HCT116 (cell line): ENCODE measurements around the gene RPL10. TPM values are rescaled to one million over a fixed set of nuclear protein-coding genes. Genes with fewer than 3 reads are reported as not detected.

ENCODE experiments used
- ATAC-seq: fragments of 200-7000 bp; cut with Tn5 transposase; 2 replicates; pipeline ENCODE4 v1.9.1; 2020; ENCODE audit warnings: mild to moderate bottlenecking, moderate library complexity
- BruUV-seq: library from RNA; stranded (reverse); fragments of 400-500 nt; replicated peaks from 2 replicates; lab custom pipeline; 2021; lab: Mats Ljungman, UMichigan
- CTCF ChIA-PET: fragments of 300-600 bp; sonication (Branson Sonifier 250); formaldehyde crosslinking; loops from one replicate; lab custom pipeline; 2021; ENCODE audit warnings: antibody characterized with exemption; lab: Charles Lee
- POLR2A ChIA-PET: fragments of 300-600, 350-600 bp; sonication (Branson Sonifier 250); formaldehyde crosslinking; loops from one replicate; lab custom pipeline; 2021; ENCODE audit warnings: antibody characterized with exemption; lab: Charles Lee
- RAD21 ChIA-PET, 2 experiments: fragments of 300-600 bp; sonication (Branson Sonifier 250); formaldehyde crosslinking; loops; one replicate each; lab custom pipeline; 2023; ENCODE audit warnings: low total read pairs in 2 of 2; ENCODE audit not compliant: uncharacterized antibody in 2 of 2, unreplicated experiment in 2 of 2, low non-redundant PET in 1 of 2; lab: Charles Lee
- DNase-seq: peaks from one replicate; pipeline ENCODE4 v3.0.0-alpha.2; 2010; ENCODE audit warnings: low read depth, low spot score
- H2AFZ ChIP-seq: fragments of 200-600 bp; shearing (Covaris generic), sonication (generic); 2 replicates; pipeline ENCODE4 v1.6.1; 2017; ENCODE audit warnings: low read depth, mixed run types, mixed read lengths, antibody characterized with exemption, low read length; ENCODE audit not compliant: poor library complexity, severe bottlenecking
- H3K27ac ChIP-seq: 2 replicates; pipeline ENCODE4 v1.5.1; 2012; ENCODE audit warnings: low read depth, low read length
- H3K27me3 ChIP-seq: fragments of 200-600 bp; sonication (generic); 2 replicates; pipeline ENCODE4 v1.6.1; 2016; ENCODE audit warnings: mixed run types, low read length, mixed read lengths; ENCODE audit not compliant: insufficient read depth
- H3K36me3 ChIP-seq, 2 experiments: fragments of 200-500 bp in 1 of 2; fragments of 200-600 bp in 1 of 2; sonication (Bioruptor generic) in 1 of 2; sonication (generic) in 1 of 2; 2 replicates each; pipeline versions ENCODE4 v1.5.1 to v1.6.1; 2014 to 2016; ENCODE audit warnings: low read length in 2 of 2, inconsistent platforms in 1 of 2, mixed read lengths in 1 of 2, mixed run types in 1 of 2; ENCODE audit not compliant: insufficient read depth in 2 of 2, control insufficient read depth in 1 of 2
- H3K4me1 ChIP-seq, 2 experiments: fragments of 200-600 bp in 1 of 2; sonication (generic) in 1 of 2; 2 replicates each; pipeline versions ENCODE4 v1.5.1 to v1.6.1; 2012 to 2017; ENCODE audit warnings: low read length in 2 of 2, inconsistent platforms in 1 of 2, mild to moderate bottlenecking in 1 of 2, mixed read lengths in 1 of 2, mixed run types in 1 of 2, moderate library complexity in 1 of 2; ENCODE audit not compliant: insufficient read depth in 2 of 2, control insufficient read depth in 1 of 2
- H3K4me2 ChIP-seq: fragments of 200-600 bp; sonication (generic); 2 replicates; pipeline ENCODE4 v1.6.1; 2017; ENCODE audit warnings: mixed run types, low read length, mixed read lengths
- H3K4me3 ChIP-seq, 2 experiments: fragments of 200-600 bp in 1 of 2; sonication (generic) in 1 of 2; replicated peaks in 1 of 2; 2 replicates each; pipeline ENCODE4 v1.5.1; 2011 to 2016; ENCODE audit warnings: low read length in 2 of 2, control low read depth in 1 of 2, low read depth in 1 of 2, mild to moderate bottlenecking in 1 of 2, mixed read lengths in 1 of 2, mixed run types in 1 of 2
- H3K79me2 ChIP-seq: fragments of 200-600 bp; sonication (generic); 2 replicates; pipeline ENCODE4 v1.6.1; 2017; ENCODE audit warnings: mild to moderate bottlenecking, mixed run types, low read length, moderate library complexity, mixed read lengths; ENCODE audit not compliant: insufficient read depth
- H3K9ac ChIP-seq: fragments of 200-600 bp; sonication (generic); 2 replicates; pipeline ENCODE4 v1.6.1; 2016; ENCODE audit warnings: low read length, mixed read lengths
- H3K9me2 ChIP-seq: fragments of 200-600 bp; sonication (generic), shearing (Covaris generic); 2 replicates; pipeline ENCODE4 v1.6.1; 2017; ENCODE audit warnings: mixed run types, mild to moderate bottlenecking, moderate library complexity; ENCODE audit not compliant: insufficient read depth
- H3K9me3 ChIP-seq, 2 experiments: fragments of 200-500 bp in 1 of 2; fragments of 200-600 bp in 1 of 2; sonication (Bioruptor generic) in 1 of 2; sonication (generic) in 1 of 2; 2 replicates each; pipeline ENCODE4 v1.6.1; 2014 to 2017; ENCODE audit warnings: low read length in 2 of 2, mixed read lengths in 2 of 2, inconsistent platforms in 1 of 2, low read depth in 1 of 2, mild to moderate bottlenecking in 1 of 2, mixed run types in 1 of 2, moderate library complexity in 1 of 2; ENCODE audit not compliant: control insufficient read depth in 1 of 2, insufficient read depth in 1 of 2
- H4K20me1 ChIP-seq: fragments of 200-600 bp; sonication (generic), shearing (Covaris generic); 2 replicates; pipeline ENCODE4 v1.6.1; 2017; ENCODE audit warnings: mixed run types, mild to moderate bottlenecking, moderate library complexity; ENCODE audit not compliant: insufficient read depth
- ELF1 ChIP-seq: IDR thresholded peaks from 2 replicates; pipeline ENCODE4 v1.6.1; 2012; ENCODE audit warnings: low read depth, borderline replicate concordance
- EZH2phosphoT487 ChIP-seq: fragments of 200-600 bp; IDR thresholded peaks from 2 replicates; pipeline ENCODE4 v1.6.1; 2018; ENCODE audit warnings: antibody characterized with exemption, borderline replicate concordance
- FOSL1 ChIP-seq: IDR thresholded peaks from 2 replicates; pipeline ENCODE4 v1.6.1; 2012; ENCODE audit warnings: low read depth
- JUND ChIP-seq: IDR thresholded peaks from 2 replicates; pipeline ENCODE4 v1.6.1; 2012
- RAD21 ChIP-seq: IDR thresholded peaks from 2 replicates; pipeline ENCODE4 v1.6.1; 2012; ENCODE audit warnings: low read depth, mild to moderate bottlenecking
- REST ChIP-seq: IDR thresholded peaks from 2 replicates; pipeline ENCODE4 v1.6.1; 2012; ENCODE audit warnings: low read depth
- SP1 ChIP-seq: IDR thresholded peaks from 2 replicates; pipeline ENCODE4 v1.6.1; 2012; ENCODE audit warnings: low read depth
- ZBTB33 ChIP-seq: IDR thresholded peaks from 2 replicates; pipeline ENCODE4 v1.6.1; 2011; ENCODE audit warnings: mild to moderate bottlenecking, low read length, moderate library complexity; ENCODE audit not compliant: insufficient replicate concordance; ENCODE audit errors: extremely low read depth
- ZFX ChIP-seq: fragments of 450-650 bp; IDR thresholded peaks from 2 replicates; pipeline ENCODE4 v1.6.1; 2017
- ZNF274 ChIP-seq: fragments of 200-500 bp; sonication (Bioruptor generic); IDR thresholded peaks from 2 replicates; pipeline ENCODE4 v1.6.1; 2014; ENCODE audit warnings: mild to moderate bottlenecking, low read depth, low read length, inconsistent platforms
- intact Hi-C: fragments of 100-400 bp; cut with micrococcal nuclease; formaldehyde crosslinking; loops from 2 replicates; pipeline ENCODE4 v1.10.0; 2022
- total RNA-seq: library from RNA; stranded (reverse); gene quantifications from one replicate; pipeline ENCODE4 v1.2.1, GENCODE V29; 2021; ENCODE audit not compliant: unreplicated experiment
- TF ChIP-seq, protein P1 (sequence below): IDR thresholded peaks from 2 replicates; pipeline ENCODE4 v1.6.1; 2012

RPL10 gene
- total RNA-seq, 1 experiment from 2014 or later = 3,069 TPM

- H3K9me3 ChIP-seq = no peaks in the 10 kb centered on the region
- no peak overlapping the region for H3K4me2 ChIP-seq
- H3K4me3 ChIP-seq = no peak overlapping the region
- ChIA-PET CTCF (interaction anchor here (1.2 kb wide), 1 partner anchor 8 kb away, joined by 5 read pairs; no protein-coding TSS in a partner anchor), POLR2A (no interaction called here), RAD21 (no interaction called here)
- no peak overlapping the region for H3K27ac ChIP-seq
- BruUV-seq = no TSS peak
- no peak for TF ChIP-seq ZBTB33
- no peak for TF ChIP-seq RAD21
- no peak for DNase-seq
- intact Hi-C loops = no loop called here
- H2AFZ ChIP-seq = no peak overlapping the region
- H3K9me2 ChIP-seq = no peaks in the 10 kb centered on the region
- no peak for ATAC-seq
- H3K27me3 ChIP-seq = no peaks in the 10 kb centered on the region
- no peak overlapping the region for H3K9ac ChIP-seq
- no peaks in the 10 kb centered on the region for H4K20me1 ChIP-seq
- H3K36me3 ChIP-seq = peaks cover 0 to 4% of the 10 kb centered on the region in 2 experiments; a peak in 2 of 4 replicates
- peaks cover 25% of the 10 kb centered on the region for H3K79me2 ChIP-seq
- peaks cover 8 to 31% of the 10 kb centered on the region in 2 experiments for H3K4me1 ChIP-seq
Observed at GRCh38 chrX:154381271-154381670, 16.9 kb upstream of the RPL10 start.

GRCh38 chrX:154382483-154383069, 15.6 kb upstream of the RPL10 start:
- POLR2A ChIA-PET = interaction anchor here (1.7 kb wide), 1 partner anchor 9 kb away, joined by 6 read pairs; the partner anchor contains the start of gene FLNA
- Histone ChIP-seq H2AFZ (no peak overlapping the region), H3K36me3 (peaks cover 0 to 4% of the 10 kb centered on the region in 2 experiments; a peak in 2 of 4 replicates), H4K20me1 (no peaks in the 10 kb centered on the region), H3K4me1 (peaks cover 3 to 24% of the 10 kb centered on the region in 2 experiments), H3K4me2 (no peak overlapping the region), H3K9me3 (no peaks in the 10 kb centered on the region), H3K9ac (no peak overlapping the region), H3K9me2 (no peaks in the 10 kb centered on the region), H3K27ac (no peak overlapping the region), H3K27me3 (no peaks in the 10 kb centered on the region), H3K79me2 (peaks cover 25% of the 10 kb centered on the region), H3K4me3 (no peak overlapping the region)
- intact Hi-C loops = no loop called here
- DNase-seq (no peak), ATAC-seq (no peak)
- CTCF ChIA-PET = interaction anchor here (1.2 kb wide), 1 partner anchor 9 kb away, joined by 5 read pairs; no protein-coding TSS in a partner anchor
- RAD21 ChIA-PET = no interaction called here
- BruUV-seq = no TSS peak
- TF ChIP-seq ZNF274 (no peak), JUND (no peak), SP1 (no peak), FOSL1 (no peak), REST (no peak), ZFX (no peak), ELF1 (no peak), ZBTB33 (no peak), EZH2phosphoT487 (no peak)
- TF ChIP-seq, protein P1, sequence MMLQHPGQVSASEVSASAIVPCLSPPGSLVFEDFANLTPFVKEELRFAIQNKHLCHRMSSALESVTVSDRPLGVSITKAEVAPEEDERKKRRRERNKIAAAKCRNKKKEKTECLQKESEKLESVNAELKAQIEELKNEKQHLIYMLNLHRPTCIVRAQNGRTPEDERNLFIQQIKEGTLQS = no peak
